HL-60 (cell line): Measurements from ENCODE around the gene KNOP1.

Experiments
- DNase-seq, 2 experiments: peaks; one replicate each; pipeline ENCODE4 v3.0.0-alpha.2; 2010 to 2020; ENCODE audit warnings: low read depth in 1 of 2, low spot score in 1 of 2
- H3K27ac ChIP-seq: fragments of 250-450 bp; sonication (Bioruptor Pico); replicated peaks from 2 replicates; pipeline ENCODE4 v1.5.1; 2020; ENCODE audit warnings: mild to moderate bottlenecking, moderate library complexity
- H3K27me3 ChIP-seq: fragments of 250-450 bp; sonication (Bioruptor Pico); 2 replicates; pipeline ENCODE4 v1.5.1; 2021; ENCODE audit warnings: mild to moderate bottlenecking, moderate library complexity; ENCODE audit not compliant: insufficient read depth, poor library complexity, severe bottlenecking
- H3K4me3 ChIP-seq: replicated peaks from 2 replicates; pipeline ENCODE4 v1.5.1; 2011; ENCODE audit warnings: mild to moderate bottlenecking, control low read depth, low read length; ENCODE audit not compliant: insufficient read depth
- GABPA ChIP-seq: IDR thresholded peaks from 2 replicates; pipeline ENCODE4 v1.6.1; 2012; ENCODE audit warnings: low read depth
- POLR2AphosphoS5 ChIP-seq: IDR thresholded peaks from 2 replicates; pipeline ENCODE4 v1.6.1; 2012; ENCODE audit warnings: low read depth
- REST ChIP-seq: IDR thresholded peaks from 2 replicates; pipeline ENCODE4 v1.6.1; 2012; ENCODE audit warnings: low read depth; ENCODE audit not compliant: insufficient replicate concordance
- SPI1 ChIP-seq: IDR thresholded peaks from 2 replicates; pipeline ENCODE4 v1.6.1; 2012; ENCODE audit warnings: low read depth, mild to moderate bottlenecking, borderline replicate concordance
- TF ChIP-seq, protein P1 (sequence below): IDR thresholded peaks from one replicate; pipeline ENCODE4 v1.5.1; 2011; ENCODE audit warnings: low read length, control low read depth, inconsistent platforms; ENCODE audit not compliant: insufficient read depth

The KNOP1 gene

GRCh38 chr16:19753815-19754643, 36.0 kb upstream of the KNOP1 start:
- no peak for TF ChIP-seq REST
- no peak for TF ChIP-seq POLR2AphosphoS5
- TF ChIP-seq GABPA = no peak
- TF ChIP-seq, protein P1, sequence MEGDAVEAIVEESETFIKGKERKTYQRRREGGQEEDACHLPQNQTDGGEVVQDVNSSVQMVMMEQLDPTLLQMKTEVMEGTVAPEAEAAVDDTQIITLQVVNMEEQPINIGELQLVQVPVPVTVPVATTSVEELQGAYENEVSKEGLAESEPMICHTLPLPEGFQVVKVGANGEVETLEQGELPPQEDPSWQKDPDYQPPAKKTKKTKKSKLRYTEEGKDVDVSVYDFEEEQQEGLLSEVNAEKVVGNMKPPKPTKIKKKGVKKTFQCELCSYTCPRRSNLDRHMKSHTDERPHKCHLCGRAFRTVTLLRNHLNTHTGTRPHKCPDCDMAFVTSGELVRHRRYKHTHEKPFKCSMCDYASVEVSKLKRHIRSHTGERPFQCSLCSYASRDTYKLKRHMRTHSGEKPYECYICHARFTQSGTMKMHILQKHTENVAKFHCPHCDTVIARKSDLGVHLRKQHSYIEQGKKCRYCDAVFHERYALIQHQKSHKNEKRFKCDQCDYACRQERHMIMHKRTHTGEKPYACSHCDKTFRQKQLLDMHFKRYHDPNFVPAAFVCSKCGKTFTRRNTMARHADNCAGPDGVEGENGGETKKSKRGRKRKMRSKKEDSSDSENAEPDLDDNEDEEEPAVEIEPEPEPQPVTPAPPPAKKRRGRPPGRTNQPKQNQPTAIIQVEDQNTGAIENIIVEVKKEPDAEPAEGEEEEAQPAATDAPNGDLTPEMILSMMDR = no peak
- TF ChIP-seq SPI1 = no peak
- DNase-seq = no peak
- H3K27ac ChIP-seq = no peak overlapping the region
- H3K4me3 ChIP-seq = no peak overlapping the region
- no peaks in the 10 kb centered on the region for H3K27me3 ChIP-seq

DNA sequence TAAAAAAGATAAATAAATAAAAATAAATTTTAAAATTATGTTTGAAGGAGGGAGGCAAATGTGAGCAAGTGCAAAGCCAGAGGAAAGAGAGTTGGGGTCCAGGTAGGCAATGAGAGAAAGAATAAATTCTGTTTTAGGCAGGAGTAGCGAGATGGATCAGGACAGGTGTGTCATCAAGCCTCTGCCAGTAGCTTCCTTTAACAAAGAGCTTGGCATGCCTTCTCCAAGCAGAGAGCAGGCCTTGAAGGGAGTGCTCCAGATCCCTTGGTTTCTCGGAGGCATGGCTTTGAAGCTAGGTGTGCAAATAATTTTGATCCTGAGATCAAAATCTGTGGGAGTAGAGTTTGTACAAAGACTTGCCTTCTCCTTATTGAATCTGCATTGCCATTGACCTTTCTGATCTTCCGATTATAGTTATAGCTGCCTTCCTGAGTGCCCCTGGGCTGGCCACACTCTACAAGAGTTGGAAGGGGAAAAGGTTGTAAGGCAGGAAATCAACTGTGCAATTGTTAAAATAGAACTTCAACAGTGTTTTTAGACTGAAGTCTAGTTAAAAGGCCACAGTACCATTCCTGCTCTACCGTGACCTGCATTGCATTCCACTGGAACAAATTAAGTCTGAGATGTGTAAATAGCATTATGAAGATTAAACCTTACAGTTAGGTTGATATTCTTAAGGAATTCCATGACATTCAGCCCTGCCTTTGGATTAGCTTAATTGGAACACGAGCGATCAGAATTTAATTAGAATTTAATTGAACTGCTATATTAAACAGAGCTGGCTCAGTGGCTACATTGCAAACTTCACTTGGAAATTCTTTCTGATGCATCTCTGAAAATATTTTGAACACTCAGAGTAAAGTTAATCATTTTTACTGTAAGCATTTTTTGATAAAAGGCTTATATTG, 33.7 kb upstream of the KNOP1 start:
- no peak overlapping the region for H3K27ac ChIP-seq
- TF ChIP-seq POLR2AphosphoS5 = no peak
- TF ChIP-seq GABPA = no peak
- no peak for TF ChIP-seq REST
- TF ChIP-seq, protein P1 = no peak
- TF ChIP-seq SPI1 = no peak
- DNase-seq = no peak
- no peaks in the 10 kb centered on the region for H3K27me3 ChIP-seq
- H3K4me3 ChIP-seq = no peak overlapping the region

GRCh38 chr16:19749571-19750080, 31.6 kb upstream of the KNOP1 start:
- TF ChIP-seq SPI1 (no peak), GABPA (no peak), POLR2AphosphoS5 (no peak), REST (no peak)
- TF ChIP-seq, protein P1 = no peak
- Histone ChIP-seq H3K27ac (no peak overlapping the region), H3K4me3 (no peak overlapping the region), H3K27me3 (no peaks in the 10 kb centered on the region)
- DNase-seq = no peak
